GM23338 (cell line): Measurements from ENCODE around the gene SLC9A3.

Experiments used
- CREB1 ChIP-seq: fragments of 250-450 bp; sonication (Bioruptor Pico); IDR thresholded peaks from 2 replicates; pipeline ENCODE4 v1.5.0; 2020; ENCODE audit warnings: low read depth, mild to moderate bottlenecking, moderate library complexity
- ETS1 ChIP-seq: IDR thresholded peaks from 2 replicates; pipeline ENCODE4 v1.6.1; 2016; ENCODE audit warnings: antibody characterized with exemption
- EZH2 ChIP-seq: fragments of 200-600 bp; sonication (generic); IDR thresholded peaks from one replicate; pipeline ENCODE4 v1.8.0; 2017; ENCODE audit warnings: antibody characterized with exemption, mild to moderate bottlenecking, low read depth; ENCODE audit not compliant: unreplicated experiment
- EZH2phosphoT487 ChIP-seq: fragments of 200-600 bp; sonication (generic); IDR thresholded peaks from one replicate; pipeline ENCODE4 v1.8.1; 2018; ENCODE audit warnings: antibody characterized with exemption; ENCODE audit not compliant: unreplicated experiment
- JUNB ChIP-seq: IDR thresholded peaks from one replicate; pipeline ENCODE4 v1.6.1; 2016; ENCODE audit warnings: antibody characterized with exemption; ENCODE audit not compliant: unreplicated experiment
- NANOG ChIP-seq: IDR thresholded peaks from 2 replicates; pipeline ENCODE4 v1.6.1; 2016; ENCODE audit warnings: antibody characterized with exemption, borderline replicate concordance
- POLR2AphosphoS5 ChIP-seq: IDR thresholded peaks from 2 replicates; pipeline ENCODE4 v1.6.1; 2016; ENCODE audit warnings: antibody characterized with exemption, low read depth
- REST ChIP-seq: IDR thresholded peaks from one replicate; pipeline ENCODE4 v1.6.1; 2018; ENCODE audit warnings: antibody characterized with exemption; ENCODE audit not compliant: unreplicated experiment
- ZNF114 ChIP-seq: fragments of 250-450 bp; sonication (Bioruptor Pico); IDR thresholded peaks from 2 replicates; pipeline ENCODE4 v1.5.0; 2020; ENCODE audit warnings: mild to moderate bottlenecking, moderate library complexity
- ZNF462 ChIP-seq: fragments of 250-450 bp; sonication (Bioruptor Pico); IDR thresholded peaks from 2 replicates; pipeline ENCODE4 v1.5.0; 2020; ENCODE audit warnings: mild to moderate bottlenecking, moderate library complexity
- TF ChIP-seq, protein P1 (sequence below), 2 experiments: fragments of 200-600 bp in 1 of 2; sonication (generic) in 1 of 2; conservative IDR thresholded peaks; 2 replicates each; pipeline versions ENCODE4 v1.5.1 to v1.6.1; 2016 to 2017; ENCODE audit warnings: antibody characterized with exemption in 2 of 2, low read depth in 2 of 2, mild to moderate bottlenecking in 2 of 2, moderate library complexity in 1 of 2

DNA sequence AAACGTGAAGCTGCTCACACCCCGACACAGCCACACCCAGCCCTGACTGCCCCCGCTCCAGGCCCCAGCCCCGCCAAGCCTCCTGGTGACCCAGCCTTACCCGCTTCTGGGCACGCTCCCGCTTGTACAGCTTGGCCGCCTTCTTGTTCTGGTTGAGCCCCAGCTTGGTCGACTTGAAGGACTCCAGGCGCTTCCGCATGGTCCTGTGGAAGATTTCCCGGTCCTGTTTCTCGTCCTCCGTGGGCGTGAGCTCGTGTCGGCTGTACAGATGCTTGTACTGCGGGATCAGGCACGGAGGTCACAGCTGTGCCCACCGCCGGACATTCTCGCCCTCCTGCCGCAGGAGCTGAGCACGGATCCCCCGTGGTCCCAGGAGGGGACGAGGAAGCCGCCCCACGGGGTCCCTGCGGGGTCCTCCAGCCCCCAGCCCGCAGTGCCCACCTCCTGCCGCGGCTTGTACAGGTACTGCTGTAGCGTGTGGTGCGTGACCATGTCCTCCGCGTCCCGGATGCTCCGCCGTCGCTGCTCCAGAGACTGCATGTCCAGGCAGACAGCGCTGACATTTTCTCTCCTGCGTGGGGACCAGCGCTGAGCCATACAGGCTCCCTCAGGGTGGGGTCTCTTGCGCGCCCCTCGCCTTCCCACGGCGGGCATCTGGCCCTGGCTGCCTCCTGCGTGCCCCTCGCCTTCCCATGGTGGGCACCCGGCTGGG, 48.0 kb downstream of the SLC9A3 start:
- no peak for TF ChIP-seq JUNB
- TF ChIP-seq, protein P1, sequence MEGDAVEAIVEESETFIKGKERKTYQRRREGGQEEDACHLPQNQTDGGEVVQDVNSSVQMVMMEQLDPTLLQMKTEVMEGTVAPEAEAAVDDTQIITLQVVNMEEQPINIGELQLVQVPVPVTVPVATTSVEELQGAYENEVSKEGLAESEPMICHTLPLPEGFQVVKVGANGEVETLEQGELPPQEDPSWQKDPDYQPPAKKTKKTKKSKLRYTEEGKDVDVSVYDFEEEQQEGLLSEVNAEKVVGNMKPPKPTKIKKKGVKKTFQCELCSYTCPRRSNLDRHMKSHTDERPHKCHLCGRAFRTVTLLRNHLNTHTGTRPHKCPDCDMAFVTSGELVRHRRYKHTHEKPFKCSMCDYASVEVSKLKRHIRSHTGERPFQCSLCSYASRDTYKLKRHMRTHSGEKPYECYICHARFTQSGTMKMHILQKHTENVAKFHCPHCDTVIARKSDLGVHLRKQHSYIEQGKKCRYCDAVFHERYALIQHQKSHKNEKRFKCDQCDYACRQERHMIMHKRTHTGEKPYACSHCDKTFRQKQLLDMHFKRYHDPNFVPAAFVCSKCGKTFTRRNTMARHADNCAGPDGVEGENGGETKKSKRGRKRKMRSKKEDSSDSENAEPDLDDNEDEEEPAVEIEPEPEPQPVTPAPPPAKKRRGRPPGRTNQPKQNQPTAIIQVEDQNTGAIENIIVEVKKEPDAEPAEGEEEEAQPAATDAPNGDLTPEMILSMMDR (conservative IDR thresholded peaks at IDR 0.05; ENCODE audit: low read depth in 2 of 2) = no peak
- TF ChIP-seq EZH2phosphoT487 = no peak
- no peak for TF ChIP-seq EZH2
- TF ChIP-seq ZNF462 = no peak
- TF ChIP-seq POLR2AphosphoS5 = no peak
- TF ChIP-seq NANOG = no peak
- no peak for TF ChIP-seq ZNF114 (CRISPR knock-in tag)
- TF ChIP-seq REST = no peak
- no peak for TF ChIP-seq CREB1 (CRISPR knock-in tag)
- TF ChIP-seq ETS1 = no peak
